IPS DF 19.7 (cell line): ENCODE data around the gene WNT3A.

Experiments used
- DNase-seq: peaks from one replicate; pipeline ENCODE4 v3.0.0-alpha.2; 2013; ENCODE audit warnings: low read depth, low spot score

Gene WNT3A

DNA sequence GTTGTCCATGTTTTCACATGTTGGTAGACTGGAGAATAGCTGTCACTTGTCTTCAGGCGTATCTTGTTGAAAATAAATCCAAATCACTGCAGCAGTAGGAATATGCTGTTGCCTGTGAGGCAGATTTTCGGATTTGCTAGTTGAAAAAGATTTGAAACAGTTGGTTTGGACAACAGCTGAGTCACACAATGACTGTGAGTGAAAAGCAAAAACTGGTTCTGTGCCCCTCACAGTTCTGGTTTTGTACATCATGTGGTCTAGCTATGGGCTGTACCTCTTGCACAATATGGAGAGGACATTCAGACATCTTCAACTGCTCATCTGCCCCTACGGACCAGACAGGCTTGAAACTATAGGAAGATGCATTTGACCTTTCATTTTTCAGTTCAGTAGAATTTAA lies 77.5 kb downstream of the WNT3A start:
- no peak for DNase-seq

DNA sequence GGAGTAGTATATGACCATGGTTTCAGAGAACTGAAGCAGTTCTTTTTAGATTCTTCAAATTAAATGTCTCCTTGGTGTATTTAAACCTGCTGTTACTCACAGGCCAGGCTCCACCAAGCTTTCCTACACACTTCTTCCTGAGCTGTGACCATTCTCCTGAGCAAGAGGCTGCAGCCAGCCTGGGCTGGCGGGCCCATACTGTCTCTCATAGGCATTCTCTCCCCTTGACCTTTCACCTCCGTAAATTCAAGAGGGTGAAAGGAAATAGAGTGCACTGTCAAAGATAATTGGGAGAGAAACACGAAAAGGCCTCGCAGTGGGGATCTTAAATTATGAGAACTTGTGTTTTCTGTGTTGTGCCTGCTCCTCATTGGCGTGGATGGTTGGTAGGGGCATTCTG lies 78.0 kb downstream of the WNT3A start:
- DNase-seq: no peak

GRCh38 chr1:228085287-228085951 lies 78.6 kb downstream of the WNT3A start:
- no peak for DNase-seq

DNA sequence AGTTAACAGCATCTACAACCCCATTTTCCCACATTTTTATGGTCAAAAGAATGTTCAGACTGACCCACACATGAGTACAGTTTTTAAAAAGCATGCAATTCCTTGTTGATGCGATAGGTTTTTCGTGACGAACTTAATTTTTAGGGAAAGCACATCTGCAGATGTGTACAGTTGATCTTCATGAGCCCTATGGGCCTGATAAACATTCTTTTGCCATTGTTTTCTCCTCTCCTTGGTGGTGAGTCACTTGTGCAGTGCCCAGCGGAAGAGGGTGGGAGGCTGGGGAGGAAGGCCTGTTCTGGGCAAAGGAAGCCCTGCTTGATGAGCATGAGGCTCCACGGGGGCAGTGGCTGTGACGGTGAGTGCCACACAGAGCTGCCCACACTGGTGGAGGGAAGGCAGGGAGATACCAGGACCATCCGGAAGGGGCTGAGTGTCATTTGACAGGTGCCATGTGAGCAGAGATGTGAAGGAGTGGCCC lies 81.0 kb downstream of the WNT3A start:
- DNase-seq: no peak

GRCh38 chr1:228088586-228089498 lies 82.0 kb downstream of the WNT3A start:
- DNase-seq: no peak

DNA sequence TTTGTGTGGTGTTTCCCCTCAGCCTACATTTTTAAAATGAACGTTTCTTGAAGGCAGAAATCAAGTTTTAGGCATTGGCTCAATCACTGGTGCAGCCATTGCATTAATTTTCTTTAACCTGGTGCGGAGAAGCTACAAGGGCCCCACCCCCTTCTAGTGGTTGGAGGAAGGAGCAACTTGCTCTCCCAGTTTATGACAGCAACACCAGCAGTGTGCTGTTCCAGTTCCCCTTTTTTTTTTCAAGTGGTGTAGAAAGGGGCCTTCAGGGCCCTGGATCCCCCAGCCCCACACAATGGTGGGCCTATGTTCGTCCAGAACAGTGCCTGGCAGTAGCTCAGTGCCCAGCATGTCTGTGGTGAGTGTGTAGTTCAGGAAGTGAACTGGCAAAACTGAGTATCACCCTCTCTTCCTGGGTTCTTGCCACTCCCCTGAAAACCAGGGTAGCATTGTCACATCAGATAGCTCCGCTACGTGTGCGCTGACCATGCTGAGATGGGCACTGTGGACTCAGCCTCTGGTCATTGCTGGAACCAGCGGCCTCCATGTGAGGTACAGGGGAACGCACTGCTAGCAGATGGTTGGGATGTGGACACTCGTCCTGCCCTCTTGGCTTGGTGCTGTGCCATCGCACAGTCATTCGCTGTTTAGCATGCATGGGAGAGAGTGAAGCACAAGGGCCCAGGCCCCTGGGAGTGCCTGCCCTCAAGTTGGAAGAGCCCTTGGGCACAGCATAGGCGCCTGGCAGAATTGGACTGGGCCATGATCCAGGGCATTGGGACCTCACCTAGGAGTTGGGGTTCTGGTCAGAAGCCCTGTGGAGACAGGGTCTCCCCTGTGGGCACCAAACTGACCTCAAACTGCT lies 83.0 kb downstream of the WNT3A start:
- no peak for DNase-seq

- no peak for DNase-seq
Observed at GRCh38 chr1:228090613-228091081, 83.8 kb downstream of the WNT3A start.

DNA sequence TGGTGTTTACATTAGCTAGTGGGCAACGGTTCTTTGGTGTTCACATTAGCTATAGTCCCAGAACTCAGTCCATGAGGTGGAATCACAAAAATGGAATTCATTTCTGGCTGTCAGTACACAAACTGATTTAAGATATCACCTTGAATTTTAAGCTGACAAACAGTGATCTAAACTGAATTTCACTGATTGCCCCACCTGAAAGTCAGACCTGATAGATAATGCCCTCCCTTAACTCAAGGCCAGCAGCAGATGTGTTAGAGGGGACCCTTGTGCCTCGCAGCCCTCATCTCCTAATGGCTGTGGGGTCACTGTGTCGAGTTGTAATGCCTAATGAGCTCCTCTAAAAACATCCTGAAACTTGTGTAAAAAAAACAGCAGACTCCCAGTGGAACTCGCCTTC lies 84.3 kb downstream of the WNT3A start:
- no peak for DNase-seq

- no peak for DNase-seq
Observed at GRCh38 chr1:228092342-228093049, 85.7 kb downstream of the WNT3A start.

GRCh38 chr1:228093050-228093906 lies 86.5 kb downstream of the WNT3A start:
- no peak for DNase-seq

- no peak for DNase-seq
Observed at GRCh38 chr1:228094432-228095016, 87.7 kb downstream of the WNT3A start.

DNA sequence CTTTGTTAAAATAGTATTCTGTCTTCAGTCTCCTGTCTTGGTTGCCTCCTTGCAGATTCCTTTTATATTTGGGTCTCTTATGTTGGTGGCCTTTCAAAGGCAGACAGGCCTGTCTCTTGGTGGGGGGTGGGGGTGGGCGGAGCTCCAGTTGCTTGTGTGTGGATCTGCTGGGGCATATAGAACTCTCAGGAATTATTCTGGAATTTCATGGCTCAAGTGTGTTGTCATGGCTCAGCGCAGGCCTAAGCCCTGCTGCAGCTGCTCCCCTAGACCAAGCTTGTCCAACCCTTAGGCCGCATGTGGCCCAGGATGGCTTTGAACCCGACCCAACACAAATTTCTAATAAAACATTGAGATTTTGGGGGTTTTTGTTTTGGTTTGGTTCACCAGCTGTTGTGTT lies 88.4 kb downstream of the WNT3A start:
- no peak for DNase-seq

DNA sequence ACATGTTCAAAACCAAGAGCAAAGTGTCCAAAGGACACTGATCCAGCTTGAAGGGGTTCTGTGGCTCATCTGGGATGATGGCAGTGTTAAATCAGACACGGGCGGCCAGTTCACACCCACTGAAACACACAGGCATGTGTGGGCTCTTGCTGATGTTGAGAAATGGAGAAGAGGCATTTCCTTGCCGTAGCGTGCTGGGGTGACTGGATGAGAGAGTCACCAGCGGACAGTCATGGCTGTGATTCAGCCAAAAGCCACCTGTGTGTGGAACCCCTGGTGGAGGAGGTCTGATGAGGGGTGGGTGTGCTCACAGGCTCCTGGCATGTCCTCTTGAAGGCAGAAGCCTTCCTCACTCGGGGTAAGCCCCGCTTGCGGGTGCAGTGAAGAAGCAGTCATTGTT lies 89.1 kb downstream of the WNT3A start:
- no peak for DNase-seq

DNA sequence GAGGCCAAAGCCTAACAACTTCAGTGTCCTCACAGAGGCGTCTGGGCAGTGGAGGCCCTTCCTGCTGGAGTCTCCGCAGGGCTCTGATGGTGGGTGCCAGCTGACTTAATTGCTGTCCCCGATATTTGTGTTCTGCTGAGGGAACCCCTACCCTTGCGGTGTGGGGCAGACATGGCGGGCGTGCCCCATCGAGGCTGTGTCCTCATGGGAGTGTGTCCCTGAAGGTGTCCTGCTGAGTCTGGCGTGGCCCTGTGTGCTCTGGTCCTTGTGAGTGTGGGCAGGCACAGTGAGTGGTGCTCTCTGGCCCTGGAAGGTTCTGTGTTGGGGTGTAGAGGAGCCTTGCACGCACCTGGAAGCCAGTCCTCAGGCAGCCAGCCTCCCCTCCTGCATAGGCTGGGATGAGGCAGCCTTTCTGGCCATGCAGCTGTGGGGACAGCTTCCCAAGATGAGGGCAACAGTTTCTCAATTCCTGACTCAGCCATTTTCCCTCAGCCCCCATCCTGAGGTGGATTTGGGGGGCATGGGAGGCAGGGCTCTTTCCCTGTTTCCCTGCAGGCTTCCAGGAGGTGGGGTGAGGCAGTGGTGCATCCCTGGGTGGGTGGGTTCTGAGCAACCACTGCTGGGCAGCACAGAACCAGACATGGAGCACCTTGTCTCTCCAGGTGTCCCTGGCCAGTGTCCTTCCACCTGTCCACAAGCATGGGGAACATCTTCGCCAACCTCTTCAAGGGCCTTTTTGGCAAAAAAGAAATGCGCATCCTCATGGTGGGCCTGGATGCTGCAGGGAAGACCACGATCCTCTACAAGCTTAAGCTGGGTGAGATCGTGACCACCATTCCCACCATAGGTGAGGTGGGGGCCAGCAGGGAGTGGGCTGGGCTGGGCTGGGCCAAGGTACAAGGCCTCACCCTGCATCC lies 89.9 kb downstream of the WNT3A start:
- no peak for DNase-seq

DNA sequence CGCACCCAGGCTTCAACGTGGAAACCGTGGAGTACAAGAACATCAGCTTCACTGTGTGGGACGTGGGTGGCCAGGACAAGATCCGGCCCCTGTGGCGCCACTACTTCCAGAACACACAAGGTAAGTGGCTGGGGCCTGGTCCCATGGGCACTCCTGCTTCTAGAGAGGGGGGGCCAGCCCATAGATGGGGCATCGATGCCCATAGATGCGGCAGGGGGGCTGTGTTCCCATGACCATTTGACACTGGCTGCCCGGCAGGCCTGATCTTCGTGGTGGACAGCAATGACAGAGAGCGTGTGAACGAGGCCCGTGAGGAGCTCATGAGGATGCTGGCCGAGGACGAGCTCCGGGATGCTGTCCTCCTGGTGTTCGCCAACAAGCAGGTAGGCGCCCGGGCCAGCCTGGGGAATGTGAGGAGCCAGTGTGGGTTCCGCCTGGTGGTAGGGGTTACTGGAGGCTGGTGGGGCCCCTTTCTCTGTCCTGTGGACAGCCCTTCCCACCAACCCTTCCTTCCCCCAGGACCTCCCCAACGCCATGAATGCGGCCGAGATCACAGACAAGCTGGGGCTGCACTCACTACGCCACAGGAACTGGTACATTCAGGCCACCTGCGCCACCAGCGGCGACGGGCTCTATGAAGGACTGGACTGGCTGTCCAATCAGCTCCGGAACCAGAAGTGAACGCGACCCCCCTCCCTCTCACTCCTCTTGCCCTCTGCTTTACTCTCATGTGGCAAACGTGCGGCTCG lies 90.7 kb downstream of the WNT3A start:
- DNase-seq: no peak

- DNase-seq: no peak
Observed at GRCh38 chr1:228098323-228098931, 91.6 kb downstream of the WNT3A start.

GRCh38 chr1:228099331-228099732 lies 92.5 kb downstream of the WNT3A start:
- no peak for DNase-seq
